Astrocyte of the spinal cord (primary cell): ENCODE data around the gene RPS27A.

ENCODE experiments used
- DNase-seq: peaks from one replicate; pipeline ENCODE4 v3.0.0; 2011; ENCODE audit warnings: low read depth, low spot score
- H3K4me3 ChIP-seq: 2 replicates; pipeline ENCODE4 v1.5.1; 2011; ENCODE audit warnings: low read depth, mild to moderate bottlenecking, low read length, moderate library complexity
- CTCF ChIP-seq: IDR thresholded peaks from 2 replicates; pipeline ENCODE4 v1.5.1; 2012; ENCODE audit warnings: low read depth, mild to moderate bottlenecking, low read length, inconsistent platforms
- in situ Hi-C: cut with HindIII; loops from 2 replicates; pipeline ENCODE4 v1.10.0; 2017; ENCODE audit warnings: low sequenced_read_pairs

Gene RPS27A

GRCh38 chr2:55283083-55283482 is 50.6 kb downstream of the RPS27A start:
- no peak for TF ChIP-seq CTCF
- in situ Hi-C loops = no loop called here

More at GRCh38 chr2:55283083-55283482, 50.6 kb downstream of the RPS27A start:
- no peak overlapping the region for H3K4me3 ChIP-seq
- no peak for DNase-seq
